ENCODE results near the gene ELOVL4. TPM values are rescaled to one million over a fixed set of nuclear protein-coding genes. Genes with fewer than 3 reads are reported as not detected.
A peak's percentile ranks its signal among the peaks of the same experiment; 100 is the strongest.

The ELOVL4 gene
- total and polyA plus RNA-seq, 2 of the 13 experiments (the other 11 are each of a cell fraction or from before 2014, with no cell fraction given), result 0.04 TPM; not detected in 1

DNA sequence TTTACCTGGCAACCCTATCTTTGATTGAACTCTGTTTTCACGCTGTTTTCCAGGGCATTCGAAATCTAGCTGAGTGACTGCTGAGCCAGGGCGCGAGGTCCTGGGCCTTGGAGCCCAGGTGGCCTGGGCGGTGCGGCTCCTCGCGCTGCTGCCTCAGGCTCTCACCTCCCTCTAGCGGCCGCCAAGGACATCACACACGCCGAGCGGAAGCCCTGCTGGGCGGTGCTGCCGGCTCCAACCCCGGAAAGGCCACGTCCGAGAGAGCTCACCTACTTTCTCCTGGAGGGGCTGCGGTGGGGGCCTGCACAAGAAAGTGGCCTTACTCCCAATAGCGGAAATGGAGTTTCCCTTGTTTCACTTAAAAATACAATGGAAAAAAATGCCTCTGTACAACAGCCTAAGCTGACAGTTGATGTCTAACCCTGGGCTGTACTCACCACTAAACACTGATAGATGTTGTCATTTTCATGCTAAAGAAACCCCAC is 77.7 kb downstream of the ELOVL4 start (continued):
- TF ChIP-seq, protein P1, sequence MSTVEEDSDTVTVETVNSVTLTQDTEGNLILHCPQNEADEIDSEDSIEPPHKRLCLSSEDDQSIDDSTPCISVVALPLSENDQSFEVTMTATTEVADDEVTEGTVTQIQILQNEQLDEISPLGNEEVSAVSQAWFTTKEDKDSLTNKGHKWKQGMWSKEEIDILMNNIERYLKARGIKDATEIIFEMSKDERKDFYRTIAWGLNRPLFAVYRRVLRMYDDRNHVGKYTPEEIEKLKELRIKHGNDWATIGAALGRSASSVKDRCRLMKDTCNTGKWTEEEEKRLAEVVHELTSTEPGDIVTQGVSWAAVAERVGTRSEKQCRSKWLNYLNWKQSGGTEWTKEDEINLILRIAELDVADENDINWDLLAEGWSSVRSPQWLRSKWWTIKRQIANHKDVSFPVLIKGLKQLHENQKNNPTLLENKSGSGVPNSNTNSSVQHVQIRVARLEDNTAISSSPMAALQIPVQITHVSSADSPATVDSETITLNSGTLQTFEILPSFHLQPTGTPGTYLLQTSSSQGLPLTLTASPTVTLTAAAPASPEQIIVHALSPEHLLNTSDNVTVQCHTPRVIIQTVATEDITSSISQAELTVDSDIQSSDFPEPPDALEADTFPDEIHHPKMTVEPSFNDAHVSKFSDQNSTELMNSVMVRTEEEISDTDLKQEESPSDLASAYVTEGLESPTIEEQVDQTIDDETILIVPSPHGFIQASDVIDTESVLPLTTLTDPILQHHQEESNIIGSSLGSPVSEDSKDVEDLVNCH (CRISPR knock-in tag; IDR thresholded peaks at IDR 0.05), result no peak
- TF ChIP-seq, protein P2, sequence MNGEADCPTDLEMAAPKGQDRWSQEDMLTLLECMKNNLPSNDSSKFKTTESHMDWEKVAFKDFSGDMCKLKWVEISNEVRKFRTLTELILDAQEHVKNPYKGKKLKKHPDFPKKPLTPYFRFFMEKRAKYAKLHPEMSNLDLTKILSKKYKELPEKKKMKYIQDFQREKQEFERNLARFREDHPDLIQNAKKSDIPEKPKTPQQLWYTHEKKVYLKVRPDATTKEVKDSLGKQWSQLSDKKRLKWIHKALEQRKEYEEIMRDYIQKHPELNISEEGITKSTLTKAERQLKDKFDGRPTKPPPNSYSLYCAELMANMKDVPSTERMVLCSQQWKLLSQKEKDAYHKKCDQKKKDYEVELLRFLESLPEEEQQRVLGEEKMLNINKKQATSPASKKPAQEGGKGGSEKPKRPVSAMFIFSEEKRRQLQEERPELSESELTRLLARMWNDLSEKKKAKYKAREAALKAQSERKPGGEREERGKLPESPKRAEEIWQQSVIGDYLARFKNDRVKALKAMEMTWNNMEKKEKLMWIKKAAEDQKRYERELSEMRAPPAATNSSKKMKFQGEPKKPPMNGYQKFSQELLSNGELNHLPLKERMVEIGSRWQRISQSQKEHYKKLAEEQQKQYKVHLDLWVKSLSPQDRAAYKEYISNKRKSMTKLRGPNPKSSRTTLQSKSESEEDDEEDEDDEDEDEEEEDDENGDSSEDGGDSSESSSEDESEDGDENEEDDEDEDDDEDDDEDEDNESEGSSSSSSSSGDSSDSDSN (CRISPR knock-in tag; IDR thresholded peaks at IDR 0.05), result peak; percentile 72
- TF ChIP-seq ZNF17 (CRISPR knock-in tag; IDR thresholded peaks at IDR 0.05) (no peak), ZSCAN29 (CRISPR knock-in tag; conservative IDR thresholded peaks at IDR 0.05) (no peak), GZF1 (CRISPR knock-in tag; IDR thresholded peaks at IDR 0.05) (0 out of 2 replicates have a peak, but pooled peaks have one; percentile 54), HES4 (CRISPR knock-in tag; IDR thresholded peaks at IDR 0.05; ENCODE audit: borderline replicate concordance) (no peak), MEIS1 (CRISPR knock-in tag; IDR thresholded peaks at IDR 0.05; ENCODE audit: borderline replicate concordance) (peak; percentile 65; the same call in 1 of the 2 replicates), SOX6 (IDR thresholded peaks at IDR 0.05) (no peak), SOX6 (CRISPR knock-in tag; IDR thresholded peaks at IDR 0.05) (0 out of 2 replicates have a peak, but pooled peaks have one; percentile 33), ZNF670 (CRISPR knock-in tag; IDR thresholded peaks at IDR 0.05; ENCODE audit: borderline replicate concordance) (0 out of 2 replicates have a peak, but pooled peaks have one; percentile 55), HNF4A (CRISPR knock-in tag; IDR thresholded peaks at IDR 0.05) (peak; percentile 28), RXRA (CRISPR knock-in tag; IDR thresholded peaks at IDR 0.05) (peak; percentile 43; the same call in 1 of the 2 replicates), KDM2A (CRISPR knock-in tag; IDR thresholded peaks at IDR 0.05; ENCODE audit: borderline replicate concordance, low read depth) (peak; percentile 82; the same call in 1 of the 2 replicates), STAT5B (CRISPR knock-in tag; IDR thresholded peaks at IDR 0.05) (no peak), FOXC1 (CRISPR knock-in tag; IDR thresholded peaks at IDR 0.05; ENCODE audit: borderline replicate concordance) (peak; percentile 38; the same call in 1 of the 2 replicates), ZNF292 (CRISPR knock-in tag; IDR thresholded peaks at IDR 0.05; ENCODE audit: borderline replicate concordance, low read depth) (peak; percentile 58; the same call in 1 of the 2 replicates), ZNF263 (CRISPR knock-in tag; IDR thresholded peaks at IDR 0.05) (0 out of 2 replicates have a peak, but pooled peaks have one; percentile 36), ZNF556 (CRISPR knock-in tag; IDR thresholded peaks at IDR 0.05; ENCODE audit: borderline replicate concordance) (peak; percentile 52; the same call in 1 of the 2 replicates), ZNF792 (CRISPR knock-in tag; IDR thresholded peaks at IDR 0.05) (peak; percentile 80), ZFP90 (CRISPR knock-in tag; IDR thresholded peaks at IDR 0.05; ENCODE audit: borderline replicate concordance) (peak; percentile 56; the same call in 1 of the 2 replicates), TBX2 (CRISPR knock-in tag; IDR thresholded peaks at IDR 0.05; ENCODE audit: borderline replicate concordance) (peak; percentile 71)
- TF ChIP-seq, protein P3, sequence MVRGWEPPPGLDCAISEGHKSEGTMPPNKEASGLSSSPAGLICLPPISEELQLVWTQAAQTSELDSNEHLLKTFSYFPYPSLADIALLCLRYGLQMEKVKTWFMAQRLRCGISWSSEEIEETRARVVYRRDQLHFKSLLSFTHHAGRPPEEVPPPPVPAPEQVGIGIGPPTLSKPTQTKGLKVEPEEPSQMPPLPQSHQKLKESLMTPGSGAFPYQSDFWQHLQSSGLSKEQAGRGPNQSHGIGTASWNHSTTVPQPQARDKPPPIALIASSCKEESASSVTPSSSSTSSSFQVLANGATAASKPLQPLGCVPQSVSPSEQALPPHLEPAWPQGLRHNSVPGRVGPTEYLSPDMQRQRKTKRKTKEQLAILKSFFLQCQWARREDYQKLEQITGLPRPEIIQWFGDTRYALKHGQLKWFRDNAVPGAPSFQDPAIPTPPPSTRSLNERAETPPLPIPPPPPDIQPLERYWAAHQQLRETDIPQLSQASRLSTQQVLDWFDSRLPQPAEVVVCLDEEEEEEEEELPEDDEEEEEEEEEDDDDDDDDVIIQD (CRISPR knock-in tag; IDR thresholded peaks at IDR 0.05; ENCODE audit: low read depth), result 0 out of 2 replicates have a peak, but pooled peaks have one; percentile 27
- TF ChIP-seq, protein P4, sequence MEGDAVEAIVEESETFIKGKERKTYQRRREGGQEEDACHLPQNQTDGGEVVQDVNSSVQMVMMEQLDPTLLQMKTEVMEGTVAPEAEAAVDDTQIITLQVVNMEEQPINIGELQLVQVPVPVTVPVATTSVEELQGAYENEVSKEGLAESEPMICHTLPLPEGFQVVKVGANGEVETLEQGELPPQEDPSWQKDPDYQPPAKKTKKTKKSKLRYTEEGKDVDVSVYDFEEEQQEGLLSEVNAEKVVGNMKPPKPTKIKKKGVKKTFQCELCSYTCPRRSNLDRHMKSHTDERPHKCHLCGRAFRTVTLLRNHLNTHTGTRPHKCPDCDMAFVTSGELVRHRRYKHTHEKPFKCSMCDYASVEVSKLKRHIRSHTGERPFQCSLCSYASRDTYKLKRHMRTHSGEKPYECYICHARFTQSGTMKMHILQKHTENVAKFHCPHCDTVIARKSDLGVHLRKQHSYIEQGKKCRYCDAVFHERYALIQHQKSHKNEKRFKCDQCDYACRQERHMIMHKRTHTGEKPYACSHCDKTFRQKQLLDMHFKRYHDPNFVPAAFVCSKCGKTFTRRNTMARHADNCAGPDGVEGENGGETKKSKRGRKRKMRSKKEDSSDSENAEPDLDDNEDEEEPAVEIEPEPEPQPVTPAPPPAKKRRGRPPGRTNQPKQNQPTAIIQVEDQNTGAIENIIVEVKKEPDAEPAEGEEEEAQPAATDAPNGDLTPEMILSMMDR (CRISPR knock-in tag; IDR thresholded peaks at IDR 0.05), result peak; percentile 94
